ENCODE data around the gene SMIM11. TPM values are rescaled to one million over a fixed set of nuclear protein-coding genes. Genes with fewer than 3 reads are reported as not detected.
"Not testable (repeated sequence)": the region's sequence is repeated elsewhere in the genome, so short reads cannot be mapped to it uniquely, and the experiment has no call there.

The SMIM11 gene
- total RNA-seq, 1 experiment from 2014 or later: 3.5 TPM

- not testable (repeated sequence) for H3K27ac ChIP-seq (ENCODE audit: low read length); H3K9me3 ChIP-seq (ENCODE audit: low read length); H3K9me2 ChIP-seq (replicated peaks; ENCODE audit: insufficient read depth, low read length); H3K9ac ChIP-seq (ENCODE audit: low read length); H3K4me3 ChIP-seq (ENCODE audit: low read length); H3K27me3 ChIP-seq (ENCODE audit: low read length); DNase-seq; H3K4me1 ChIP-seq (ENCODE audit: low read length); H4K20me1 ChIP-seq (ENCODE audit: insufficient read depth, low read depth, low read length); H2AFZ ChIP-seq (ENCODE audit: low read length); H3K36me3 ChIP-seq (ENCODE audit: insufficient read depth, low read length); H3K4me2 ChIP-seq (ENCODE audit: low read depth, low read length, poor library complexity, severe bottlenecking); H3K79me2 ChIP-seq (ENCODE audit: low read length)
Observed at GRCh38 chr21:34406102-34406501, 30.8 kb downstream of the SMIM11 start.

DNA sequence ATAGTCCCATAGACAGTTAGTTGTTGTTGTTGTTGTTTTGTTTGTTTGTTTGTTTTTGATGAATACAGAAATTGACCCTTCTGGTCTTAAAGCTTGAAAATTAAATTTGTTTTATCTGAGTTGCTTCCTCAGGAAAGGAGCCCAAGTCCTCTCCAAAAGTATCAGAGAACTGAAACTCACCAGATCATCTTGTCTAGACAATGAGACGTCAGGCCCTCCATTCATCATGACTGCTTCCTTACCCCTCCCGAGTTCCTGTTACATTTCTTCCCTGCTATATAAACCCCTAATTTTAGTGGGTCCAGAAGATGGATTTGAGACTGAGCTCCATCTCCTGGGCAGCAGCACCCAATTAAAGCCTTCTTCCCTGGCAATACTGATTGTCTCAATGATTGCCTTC, 31.4 kb downstream of the SMIM11 start:
- not testable (repeated sequence) for H3K4me2 ChIP-seq (ENCODE audit: low read depth, low read length, poor library complexity, severe bottlenecking)

DNA sequence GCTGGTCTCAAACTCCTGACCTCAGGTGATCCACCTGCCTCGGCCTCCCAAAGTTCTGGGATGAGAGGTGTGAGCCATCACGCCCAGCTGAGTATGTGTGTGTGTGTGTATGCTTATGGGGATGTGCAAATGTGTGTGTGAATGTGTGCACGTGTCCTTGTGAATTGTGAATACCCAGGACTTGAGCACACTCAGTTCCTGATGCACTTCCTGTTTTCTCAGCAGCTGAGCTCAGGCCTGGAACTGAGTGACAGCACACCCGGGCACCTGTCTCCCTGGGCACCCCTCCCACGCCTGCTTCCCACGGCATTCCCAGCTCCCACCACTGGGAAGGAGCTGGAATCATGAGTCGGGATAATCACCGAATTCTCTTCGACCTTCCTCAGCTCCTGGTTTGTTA, 32.0 kb downstream of the SMIM11 start:
- not testable (repeated sequence) for H3K4me2 ChIP-seq (ENCODE audit: low read depth, low read length, poor library complexity, severe bottlenecking); H3K9me2 ChIP-seq (replicated peaks; ENCODE audit: insufficient read depth, low read length); H3K9ac ChIP-seq (ENCODE audit: low read length); H3K79me2 ChIP-seq (ENCODE audit: low read length); H3K27ac ChIP-seq (ENCODE audit: low read length); H4K20me1 ChIP-seq (ENCODE audit: insufficient read depth, low read depth, low read length); H3K4me3 ChIP-seq (ENCODE audit: low read length); H2AFZ ChIP-seq (ENCODE audit: low read length); H3K9me3 ChIP-seq (ENCODE audit: low read length); H3K27me3 ChIP-seq (ENCODE audit: low read length); H3K4me1 ChIP-seq (ENCODE audit: low read length); H3K36me3 ChIP-seq (ENCODE audit: insufficient read depth, low read length); DNase-seq

More for the DNA sequence above, 31.4 kb downstream of the SMIM11 start:
- not testable (repeated sequence) for H3K27me3 ChIP-seq (ENCODE audit: low read length); H4K20me1 ChIP-seq (ENCODE audit: insufficient read depth, low read depth, low read length); H3K9ac ChIP-seq (ENCODE audit: low read length); H3K4me1 ChIP-seq (ENCODE audit: low read length); H3K9me3 ChIP-seq (ENCODE audit: low read length); H2AFZ ChIP-seq (ENCODE audit: low read length); DNase-seq; H3K36me3 ChIP-seq (ENCODE audit: insufficient read depth, low read length); H3K4me3 ChIP-seq (ENCODE audit: low read length); H3K9me2 ChIP-seq (replicated peaks; ENCODE audit: insufficient read depth, low read length); H3K27ac ChIP-seq (ENCODE audit: low read length); H3K79me2 ChIP-seq (ENCODE audit: low read length)

GRCh38 chr21:34417448-34418077, 42.3 kb downstream of the SMIM11 start:
- not testable (repeated sequence) for H3K36me3 ChIP-seq (ENCODE audit: insufficient read depth, low read length); DNase-seq; H3K27me3 ChIP-seq (ENCODE audit: low read length); H2AFZ ChIP-seq (ENCODE audit: low read length); H3K27ac ChIP-seq (ENCODE audit: low read length); H3K9ac ChIP-seq (ENCODE audit: low read length); H3K9me3 ChIP-seq (ENCODE audit: low read length); H4K20me1 ChIP-seq (ENCODE audit: insufficient read depth, low read depth, low read length); H3K4me1 ChIP-seq (ENCODE audit: low read length); H3K4me3 ChIP-seq (ENCODE audit: low read length); H3K79me2 ChIP-seq (ENCODE audit: low read length); H3K9me2 ChIP-seq (replicated peaks; ENCODE audit: insufficient read depth, low read length); H3K4me2 ChIP-seq (ENCODE audit: low read depth, low read length, poor library complexity, severe bottlenecking)

DNA sequence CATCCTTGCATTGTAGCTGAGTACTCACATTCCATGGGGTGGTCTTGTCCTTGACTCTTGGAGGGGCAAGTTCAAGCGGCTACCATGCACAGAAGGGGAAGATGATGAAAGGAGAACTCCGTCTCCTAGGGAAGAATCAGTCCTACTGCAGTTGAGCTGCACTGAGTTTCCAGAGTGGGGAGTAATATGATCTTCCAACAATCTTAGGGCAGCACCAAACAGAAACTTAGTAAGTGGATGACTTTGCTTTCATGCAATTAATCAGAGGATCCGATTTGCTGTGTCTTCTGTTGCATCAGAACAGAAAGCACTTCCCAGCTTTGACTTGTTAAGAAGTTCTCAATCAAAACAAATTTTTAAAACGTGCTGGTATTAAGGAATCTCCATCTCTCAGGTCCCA, 48.5 kb downstream of the SMIM11 start, which contains the start of gene SMIM34:
SMIM34 (minus strand) TSS at position 147 of the 400 bp plus-strand sequence; CDS start at position 35, 112 bp downstream.
- H3K4me3 ChIP-seq (ENCODE audit: low read length); H3K27me3 ChIP-seq (ENCODE audit: low read length); H3K27ac ChIP-seq (ENCODE audit: low read length); H3K9me2 ChIP-seq (replicated peaks; ENCODE audit: insufficient read depth, low read length); H4K20me1 ChIP-seq (ENCODE audit: insufficient read depth, low read depth, low read length); H3K9ac ChIP-seq (ENCODE audit: low read length); H2AFZ ChIP-seq (ENCODE audit: low read length); DNase-seq; H3K79me2 ChIP-seq (ENCODE audit: low read length); H3K36me3 ChIP-seq (ENCODE audit: insufficient read depth, low read length); H3K4me1 ChIP-seq (ENCODE audit: low read length); H3K9me3 ChIP-seq (ENCODE audit: low read length); H3K4me2 ChIP-seq (ENCODE audit: low read depth, low read length, poor library complexity, severe bottlenecking): not testable (repeated sequence)

DNA sequence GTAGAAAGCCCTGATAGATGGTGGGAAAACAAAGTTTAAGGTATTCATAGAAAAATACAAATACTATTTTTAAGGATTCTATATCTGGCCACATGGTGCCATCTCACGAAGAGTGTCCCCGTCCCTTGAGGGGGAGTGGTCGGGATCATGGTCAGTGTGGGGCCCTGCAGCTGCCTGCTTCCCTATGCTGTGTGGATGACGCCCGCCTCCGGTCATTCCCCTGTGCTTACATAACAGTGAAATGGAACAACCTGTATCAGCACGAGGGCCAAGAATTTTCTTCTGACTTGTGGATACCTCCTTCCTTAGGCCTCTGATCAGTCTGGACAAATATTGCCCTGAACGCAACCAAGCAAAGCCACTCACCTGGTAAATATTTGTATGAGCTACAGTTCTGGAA, 52.0 kb downstream of the SMIM11 start:
- H3K4me3 ChIP-seq (ENCODE audit: low read length); H3K4me2 ChIP-seq (ENCODE audit: low read depth, low read length, poor library complexity, severe bottlenecking); H3K9me3 ChIP-seq (ENCODE audit: low read length); H3K4me1 ChIP-seq (ENCODE audit: low read length); H3K36me3 ChIP-seq (ENCODE audit: insufficient read depth, low read length); H3K27ac ChIP-seq (ENCODE audit: low read length); H2AFZ ChIP-seq (ENCODE audit: low read length); H3K27me3 ChIP-seq (ENCODE audit: low read length); H4K20me1 ChIP-seq (ENCODE audit: insufficient read depth, low read depth, low read length); H3K9ac ChIP-seq (ENCODE audit: low read length); H3K79me2 ChIP-seq (ENCODE audit: low read length); H3K9me2 ChIP-seq (replicated peaks; ENCODE audit: insufficient read depth, low read length); DNase-seq: not testable (repeated sequence)

- not testable (repeated sequence) for H3K4me1 ChIP-seq (ENCODE audit: low read length); H3K27me3 ChIP-seq (ENCODE audit: low read length); H3K9ac ChIP-seq (ENCODE audit: low read length); H3K36me3 ChIP-seq (ENCODE audit: insufficient read depth, low read length); H3K9me2 ChIP-seq (replicated peaks; ENCODE audit: insufficient read depth, low read length); H3K4me2 ChIP-seq (ENCODE audit: low read depth, low read length, poor library complexity, severe bottlenecking); H3K27ac ChIP-seq (ENCODE audit: low read length); H4K20me1 ChIP-seq (ENCODE audit: insufficient read depth, low read depth, low read length); DNase-seq; H3K4me3 ChIP-seq (ENCODE audit: low read length); H3K9me3 ChIP-seq (ENCODE audit: low read length); H3K79me2 ChIP-seq (ENCODE audit: low read length); H2AFZ ChIP-seq (ENCODE audit: low read length)
Observed at GRCh38 chr21:34428441-34428840, 53.1 kb downstream of the SMIM11 start.

- DNase-seq: not testable (repeated sequence)
Observed at GRCh38 chr21:34429710-34430109, 54.4 kb downstream of the SMIM11 start.

More at GRCh38 chr21:34429710-34430109, 54.4 kb downstream of the SMIM11 start:
- not testable (repeated sequence) for H3K27me3 ChIP-seq (ENCODE audit: low read length); H3K36me3 ChIP-seq (ENCODE audit: insufficient read depth, low read length); H3K4me1 ChIP-seq (ENCODE audit: low read length); H3K4me3 ChIP-seq (ENCODE audit: low read length); H3K9me3 ChIP-seq (ENCODE audit: low read length); H2AFZ ChIP-seq (ENCODE audit: low read length); H3K79me2 ChIP-seq (ENCODE audit: low read length); H3K27ac ChIP-seq (ENCODE audit: low read length); H4K20me1 ChIP-seq (ENCODE audit: insufficient read depth, low read depth, low read length); H3K9me2 ChIP-seq (replicated peaks; ENCODE audit: insufficient read depth, low read length); H3K4me2 ChIP-seq (ENCODE audit: low read depth, low read length, poor library complexity, severe bottlenecking); H3K9ac ChIP-seq (ENCODE audit: low read length)
